HG03521 (cell line): Measurements from ENCODE around the gene CBLC.

Source experiments
- ATAC-seq: cut with Tn5 transposase; IDR thresholded peaks from one replicate; pipeline ENCODE4 v1.9.1; 2021; ENCODE audit warnings: mild to moderate bottlenecking, moderate library complexity; ENCODE audit not compliant: unreplicated experiment

CBLC gene

GRCh38 chr19:44799627-44800346, 22.1 kb downstream of the CBLC start:
- ATAC-seq, result no peak

GRCh38 chr19:44800461-44800860, 22.8 kb downstream of the CBLC start:
- ATAC-seq, result no peak

GRCh38 chr19:44803442-44804428, 26.0 kb downstream of the CBLC start:
- ATAC-seq, result no peak

GRCh38 chr19:44806291-44806690, 28.6 kb downstream of the CBLC start:
- ATAC-seq, result no peak

GRCh38 chr19:44807162-44807561, 29.5 kb downstream of the CBLC start:
- ATAC-seq, result no peak

- no peak for ATAC-seq
Measured at GRCh38 chr19:44807652-44808462, 30.2 kb downstream of the CBLC start.

GRCh38 chr19:44808463-44809371, 31.0 kb downstream of the CBLC start, which contains the start of gene BCAM:
Gene BCAM, plus strand, starts transcription at chr19:44809103. Its CDS starts 22 bp downstream, at chr19:44809125.
- no peak for ATAC-seq

GRCh38 chr19:44809577-44810233, 32.0 kb downstream of the CBLC start:
- no peak for ATAC-seq

GRCh38 chr19:44810234-44811121, 32.8 kb downstream of the CBLC start:
- no peak for ATAC-seq

- no peak for ATAC-seq
Measured at GRCh38 chr19:44811122-44811419, 33.4 kb downstream of the CBLC start.

GRCh38 chr19:44812142-44812718, 34.5 kb downstream of the CBLC start:
- no peak for ATAC-seq

- ATAC-seq, result no peak
Measured at GRCh38 chr19:44813070-44813840, 35.6 kb downstream of the CBLC start.

GRCh38 chr19:44813841-44814470, 36.3 kb downstream of the CBLC start:
- no peak for ATAC-seq

- no peak for ATAC-seq
Measured at GRCh38 chr19:44814517-44814916, 36.8 kb downstream of the CBLC start.

- ATAC-seq, result no peak
Measured at GRCh38 chr19:44816301-44816700, 38.6 kb downstream of the CBLC start.

- ATAC-seq, result no peak
Measured at GRCh38 chr19:44817725-44818465, 40.2 kb downstream of the CBLC start.
